HG03565 (cell line): Measurements from ENCODE around the gene AARSD1.
"Not testable (repeated sequence)": the region's sequence is repeated elsewhere in the genome, so short reads cannot be mapped to it uniquely, and the experiment has no call there.

Source experiments
- ATAC-seq: cut with Tn5 transposase; IDR thresholded peaks from one replicate; pipeline ENCODE4 v1.9.1; 2021; ENCODE audit warnings: mild to moderate bottlenecking, moderate library complexity; ENCODE audit not compliant: unreplicated experiment

The AARSD1 gene

DNA sequence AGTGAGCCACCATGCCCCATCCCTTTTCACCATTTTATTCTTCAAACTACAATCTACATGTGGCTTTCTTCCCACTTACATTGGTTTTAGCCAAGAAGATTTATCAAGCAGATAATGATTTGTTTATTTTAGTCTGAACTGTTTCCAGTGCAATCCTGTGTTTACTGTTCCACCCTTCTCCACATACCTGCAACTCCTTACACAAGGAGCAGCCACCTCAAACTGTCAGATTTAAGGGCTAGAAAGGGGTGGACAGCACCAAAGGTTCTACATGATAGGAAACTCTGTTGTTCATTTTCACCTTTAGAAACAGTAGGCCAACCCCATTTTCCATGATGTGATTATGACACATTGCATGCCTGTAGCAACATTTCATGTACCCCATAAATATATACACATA, 18.0 kb upstream of the AARSD1 start:
- ATAC-seq: no peak

DNA sequence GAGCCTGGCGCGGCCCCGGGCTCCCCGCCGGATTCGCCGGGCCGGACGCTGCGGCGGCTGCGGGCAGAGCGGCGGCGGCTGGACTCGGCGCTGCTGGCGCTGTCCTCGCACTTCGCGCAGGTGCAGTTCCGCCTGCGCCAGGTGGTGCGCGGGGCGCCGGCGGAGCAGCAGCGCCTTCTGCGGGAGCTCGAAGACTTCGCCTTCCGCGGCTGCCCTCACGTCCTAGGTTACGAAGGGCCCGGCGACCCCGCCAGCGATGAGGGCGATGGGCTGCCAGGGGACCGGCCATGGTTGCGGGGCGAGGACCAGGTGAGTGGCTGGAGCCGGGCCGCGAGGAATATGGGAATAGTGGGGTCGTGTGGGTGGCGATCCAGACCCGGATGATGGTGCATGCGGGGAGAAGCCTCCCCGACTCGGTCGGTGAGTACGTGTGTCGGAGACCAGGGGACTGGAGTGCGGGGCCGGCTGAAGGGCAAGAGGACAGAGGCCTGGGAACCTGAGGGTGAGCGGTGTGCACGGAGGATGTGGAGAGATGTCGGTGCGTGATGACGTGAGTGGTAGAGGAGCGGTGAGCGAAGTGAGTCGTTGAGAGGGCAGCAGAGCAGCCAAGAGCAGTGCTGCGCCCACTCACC, 16.6 kb upstream of the AARSD1 start:
- peak; percentile 29 for ATAC-seq

DNA sequence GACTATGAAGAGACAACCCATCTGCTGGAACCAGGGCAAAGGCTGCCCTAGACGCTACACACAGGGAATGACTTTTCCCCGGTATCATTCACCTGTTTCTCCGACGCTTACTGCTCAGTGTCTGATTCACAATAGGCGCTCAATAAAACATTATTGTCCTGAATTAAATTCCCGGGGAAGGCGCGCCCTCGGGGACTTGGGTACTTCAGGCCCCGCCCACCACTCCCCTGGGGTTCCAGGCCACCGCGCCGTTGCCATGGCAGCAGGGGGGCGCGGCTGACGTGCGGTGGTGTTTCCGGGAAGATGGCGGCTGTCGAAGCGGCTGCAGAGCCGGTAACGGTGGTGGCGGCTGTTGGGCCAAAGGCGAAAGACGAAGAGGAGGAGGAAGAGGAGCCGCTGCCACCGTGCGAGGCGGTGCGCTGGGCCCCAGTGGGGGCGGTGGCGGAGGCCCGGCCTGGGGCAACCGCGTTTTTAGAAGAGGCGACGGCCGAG, 16.1 kb upstream of the AARSD1 start, which contains the start of gene RUNDC1:
Gene RUNDC1 (plus strand): TSS at position 292 of the 492 bp plus-strand sequence. CDS start 12 bp downstream, at position 304.
- ATAC-seq: peak; percentile 42

DNA sequence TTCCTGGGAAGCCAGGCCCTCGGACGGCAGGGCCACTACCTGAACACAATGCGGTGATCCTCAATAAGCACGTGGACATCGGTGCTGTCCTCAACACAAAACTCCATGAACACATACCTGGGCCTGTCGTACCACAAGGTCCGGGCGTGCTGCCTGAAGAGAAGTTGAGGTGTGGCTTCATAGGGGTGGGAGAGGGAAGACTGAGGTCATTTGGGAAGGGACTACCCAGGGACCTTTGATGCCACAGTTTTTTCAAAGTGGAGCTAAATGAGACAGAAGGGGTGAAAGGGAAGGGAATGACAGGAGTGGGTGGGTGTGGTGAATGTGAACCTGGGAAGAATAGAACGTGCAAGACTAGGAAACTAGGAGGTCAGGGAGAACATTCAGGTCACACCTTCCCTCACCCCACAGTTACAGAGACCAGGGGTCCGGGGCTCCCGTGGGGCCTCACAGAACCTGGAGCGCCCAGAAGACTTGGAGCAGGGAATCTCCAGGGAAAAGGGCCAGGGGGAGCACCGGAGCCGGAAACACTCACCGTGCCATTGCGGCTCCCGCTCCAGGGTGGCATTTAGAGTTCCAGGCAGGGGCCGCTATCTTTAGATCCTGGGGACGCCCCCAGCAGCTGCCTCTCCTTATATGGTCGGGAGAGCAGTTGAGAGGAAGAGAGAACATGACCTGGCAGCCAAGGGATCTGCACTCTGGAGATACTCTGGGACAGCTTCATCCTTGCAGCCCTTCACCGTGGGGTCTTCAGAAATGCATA, 15.4 kb upstream of the AARSD1 start, which contains the start of gene PTGES3L:
Gene PTGES3L (minus strand): TSS at position 570 of the 763 bp plus-strand sequence. CDS start 27 bp downstream, at position 543.
- peak; percentile 27 for ATAC-seq

DNA sequence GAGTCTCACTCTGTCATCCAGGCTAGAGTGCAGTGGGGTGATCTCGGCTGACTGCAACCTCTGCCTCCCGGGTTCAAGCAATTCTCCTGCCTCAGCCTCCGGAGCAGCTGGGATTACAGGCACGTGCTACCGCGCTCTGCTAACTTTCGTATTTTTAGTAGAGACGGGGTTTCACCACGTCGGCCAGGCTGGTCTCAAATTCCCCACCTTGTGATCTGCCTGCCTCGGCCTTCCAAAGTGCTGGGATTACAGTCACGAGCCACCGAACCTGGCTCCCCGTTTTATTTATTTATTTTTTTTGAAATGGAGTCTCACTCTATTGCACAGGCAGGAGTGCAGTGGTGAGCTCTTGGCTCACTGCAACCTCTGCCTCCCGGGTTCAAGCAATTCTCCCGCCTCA, 11.4 kb upstream of the AARSD1 start:
- ATAC-seq: not testable (repeated sequence)

DNA sequence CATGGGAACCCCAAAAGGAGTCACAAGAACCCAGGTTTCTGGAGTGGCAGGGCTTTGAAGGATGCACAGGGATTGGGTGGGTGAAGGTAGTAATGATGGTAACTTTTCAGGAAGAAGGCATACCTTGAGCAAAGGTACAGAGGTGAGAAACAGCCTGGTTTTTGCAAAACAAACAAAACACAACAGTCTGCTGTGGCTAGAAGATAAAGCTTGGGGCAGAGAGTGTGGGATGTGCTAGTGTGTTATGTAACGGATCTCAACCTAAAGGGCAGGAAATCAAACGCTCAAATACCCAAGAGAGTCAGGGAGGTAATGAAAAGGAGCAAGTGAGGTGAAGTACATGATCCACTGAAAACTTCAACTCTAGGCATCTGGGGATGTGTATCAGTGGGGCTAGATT, 11.0 kb upstream of the AARSD1 start:
- ATAC-seq: no peak

DNA sequence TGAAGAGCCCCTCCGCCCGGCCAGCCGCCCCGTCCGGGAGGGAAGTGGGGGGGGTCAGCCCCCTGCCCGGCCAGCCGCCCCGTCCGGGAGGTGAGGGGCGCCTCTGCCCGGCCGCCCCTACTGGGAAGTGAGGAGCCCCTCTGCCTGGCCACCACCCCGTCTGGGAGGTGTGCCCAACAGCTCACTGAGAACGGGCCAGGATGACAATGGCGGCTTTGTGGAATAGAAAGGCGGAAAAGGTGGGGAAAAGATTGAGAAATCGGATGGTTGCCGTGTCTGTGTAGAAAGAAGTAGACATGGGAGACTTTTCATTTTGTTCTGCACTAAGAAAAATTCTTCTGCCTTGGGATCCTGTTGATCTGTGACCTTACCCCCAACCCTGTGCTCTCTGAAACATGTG, 9.1 kb upstream of the AARSD1 start:
- ATAC-seq: not testable (repeated sequence)

DNA sequence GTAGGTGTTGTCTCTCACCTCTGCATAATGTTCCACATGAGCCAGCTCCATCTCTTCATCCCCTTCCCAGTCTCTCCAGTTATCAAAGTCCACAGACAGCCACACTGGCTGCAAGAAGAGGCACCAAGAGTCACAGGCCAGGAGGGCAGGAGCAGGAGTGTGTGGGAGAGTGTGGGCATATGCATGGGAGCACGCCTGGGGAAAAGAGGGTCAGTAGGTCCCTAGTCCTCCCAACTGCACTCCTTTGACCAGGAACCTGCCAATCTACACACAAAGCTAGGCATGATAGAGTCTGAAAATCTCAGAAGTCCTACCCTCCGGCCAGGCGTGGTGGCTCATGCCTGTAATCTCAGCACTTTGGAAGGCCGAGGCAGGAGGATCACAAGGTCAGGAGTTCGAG, 7.3 kb upstream of the AARSD1 start:
- no peak for ATAC-seq

DNA sequence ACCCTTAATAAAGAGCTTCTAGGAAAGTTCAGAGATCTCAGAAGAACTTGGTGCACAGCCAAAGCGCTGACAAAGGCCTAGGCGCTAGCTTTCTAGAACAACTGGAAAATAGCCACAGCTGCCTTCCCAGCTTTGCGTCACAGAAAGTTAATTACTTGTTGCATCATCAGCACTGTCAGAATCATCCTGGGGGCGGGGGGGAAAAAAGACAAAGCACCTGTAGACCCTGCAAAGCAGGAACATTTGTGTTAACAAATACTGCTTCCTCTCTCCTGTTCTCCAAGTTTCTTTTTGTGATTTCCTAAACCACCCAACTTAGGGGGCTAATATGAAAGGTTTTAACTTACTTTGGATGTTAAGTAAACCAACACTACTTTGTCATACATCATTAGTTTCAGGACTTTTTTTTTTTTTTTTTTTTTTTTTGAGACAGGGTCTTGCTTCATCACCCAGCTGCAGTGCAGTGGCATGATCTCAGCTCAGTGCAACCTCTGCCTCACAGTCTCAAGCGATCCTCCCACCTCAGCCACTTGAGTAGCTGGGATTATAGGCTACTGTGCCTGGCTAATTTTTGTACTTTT, 4.8 kb upstream of the AARSD1 start:
- ATAC-seq: no peak

DNA sequence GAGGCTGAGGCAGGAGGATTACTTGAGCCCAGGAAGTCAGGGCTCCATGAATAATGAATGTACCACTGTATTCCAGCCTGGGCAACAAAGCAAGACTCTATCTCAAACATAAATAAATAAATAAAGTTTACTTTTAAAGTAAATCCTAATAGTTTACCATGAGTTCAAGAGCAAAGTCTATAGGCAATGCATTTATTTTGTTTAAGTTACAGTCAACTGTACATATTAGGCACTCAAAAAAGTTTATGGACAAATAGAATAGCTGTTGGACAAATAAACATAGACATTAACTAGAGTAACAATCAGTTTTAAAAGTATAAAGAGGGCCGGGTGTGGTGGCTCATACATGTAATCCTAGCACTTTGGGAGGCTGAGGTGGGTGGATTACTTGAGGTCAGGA, 3.7 kb upstream of the AARSD1 start:
- no peak for ATAC-seq

DNA sequence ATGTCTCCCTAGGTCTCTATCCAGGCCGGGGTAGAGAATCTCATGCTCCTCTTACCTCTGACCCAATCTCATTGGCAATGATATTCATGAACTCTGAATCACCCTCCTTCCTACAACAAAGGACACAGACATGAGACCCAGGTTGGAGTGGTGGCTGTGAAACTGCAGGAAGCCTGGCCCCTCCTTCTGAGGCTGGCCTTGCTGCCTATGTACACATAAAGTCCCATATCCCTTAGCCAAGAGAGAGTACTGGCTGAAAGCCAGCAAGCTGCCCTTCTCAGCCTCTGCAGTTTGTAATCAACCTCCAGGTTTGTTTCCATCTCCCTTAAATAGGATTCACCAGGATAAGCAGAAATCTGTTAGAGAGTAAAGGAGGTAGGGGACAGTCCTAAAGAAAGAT, 10.6 kb downstream of the AARSD1 start:
- no peak for ATAC-seq

DNA sequence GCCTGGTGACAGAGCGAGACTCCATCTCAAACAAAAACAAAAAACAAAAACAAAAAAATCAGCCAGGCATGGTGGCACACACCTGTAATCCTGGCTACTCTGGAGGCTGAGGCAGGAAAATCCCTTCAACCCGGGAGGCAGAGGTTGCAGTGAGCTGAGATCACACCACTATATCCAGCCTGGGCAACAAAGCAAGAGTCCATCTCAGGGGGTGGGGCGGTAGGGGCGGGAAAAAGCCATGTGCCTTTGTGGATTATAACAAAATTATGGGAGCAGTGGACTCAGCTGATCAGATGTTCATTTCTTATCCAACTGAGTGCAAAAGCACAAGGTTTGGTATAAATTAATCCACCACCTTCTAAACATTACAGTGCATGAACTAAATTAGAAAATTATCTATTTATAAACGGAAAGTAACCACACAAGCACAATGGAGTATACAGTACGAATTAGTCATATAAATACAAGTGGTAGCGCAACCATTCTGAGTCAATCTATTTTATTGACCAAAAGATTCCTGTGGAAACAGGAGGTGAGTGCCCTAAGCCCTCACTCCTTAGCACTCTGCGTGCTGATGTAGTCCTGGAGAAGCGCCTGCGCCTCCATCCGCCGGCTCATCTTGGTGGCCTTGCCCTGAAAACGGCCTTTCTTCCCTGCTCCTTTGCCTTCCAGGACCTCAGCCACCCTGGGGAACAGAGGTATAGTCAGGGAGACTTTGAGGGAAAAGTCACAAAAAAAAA, 14.0 kb downstream of the AARSD1 start:
- no peak for ATAC-seq

DNA sequence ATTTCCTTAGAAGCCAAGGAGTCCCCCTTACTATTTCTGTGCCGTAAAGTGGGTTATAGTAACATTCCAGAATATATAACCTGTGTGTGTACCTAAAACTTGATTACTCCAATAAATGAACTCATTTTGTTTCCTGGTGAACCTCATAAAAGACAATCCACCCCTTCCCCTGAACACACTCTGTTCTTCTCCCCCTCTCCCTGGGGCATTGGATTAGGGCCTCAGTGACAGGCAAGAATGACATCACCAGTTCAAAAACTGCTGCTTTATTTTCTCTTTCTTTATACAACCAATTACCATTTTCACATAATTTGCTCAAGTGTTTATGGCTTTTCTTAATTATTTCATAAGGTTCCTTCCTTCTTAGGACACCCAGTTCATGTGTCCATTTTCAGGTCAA, 17.4 kb downstream of the AARSD1 start:
- no peak for ATAC-seq

DNA sequence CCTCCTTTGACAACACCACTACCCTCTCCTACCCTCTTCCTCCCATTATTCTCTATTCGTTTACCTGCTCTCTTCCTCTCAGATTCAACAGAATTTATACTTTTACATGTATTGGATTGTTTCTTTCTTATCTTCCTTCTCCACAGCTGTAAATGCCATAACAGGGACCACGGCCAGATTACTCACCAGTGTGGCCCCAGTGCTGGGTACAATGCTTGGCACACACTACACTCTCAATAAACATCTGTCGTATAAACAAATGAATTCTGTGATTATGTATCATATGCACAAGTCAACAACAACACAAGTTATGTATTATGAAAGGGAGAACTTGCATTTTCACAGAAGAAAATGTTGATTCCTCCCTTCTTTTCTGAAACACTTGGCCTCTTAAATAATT, 20.0 kb downstream of the AARSD1 start:
- no peak for ATAC-seq

DNA sequence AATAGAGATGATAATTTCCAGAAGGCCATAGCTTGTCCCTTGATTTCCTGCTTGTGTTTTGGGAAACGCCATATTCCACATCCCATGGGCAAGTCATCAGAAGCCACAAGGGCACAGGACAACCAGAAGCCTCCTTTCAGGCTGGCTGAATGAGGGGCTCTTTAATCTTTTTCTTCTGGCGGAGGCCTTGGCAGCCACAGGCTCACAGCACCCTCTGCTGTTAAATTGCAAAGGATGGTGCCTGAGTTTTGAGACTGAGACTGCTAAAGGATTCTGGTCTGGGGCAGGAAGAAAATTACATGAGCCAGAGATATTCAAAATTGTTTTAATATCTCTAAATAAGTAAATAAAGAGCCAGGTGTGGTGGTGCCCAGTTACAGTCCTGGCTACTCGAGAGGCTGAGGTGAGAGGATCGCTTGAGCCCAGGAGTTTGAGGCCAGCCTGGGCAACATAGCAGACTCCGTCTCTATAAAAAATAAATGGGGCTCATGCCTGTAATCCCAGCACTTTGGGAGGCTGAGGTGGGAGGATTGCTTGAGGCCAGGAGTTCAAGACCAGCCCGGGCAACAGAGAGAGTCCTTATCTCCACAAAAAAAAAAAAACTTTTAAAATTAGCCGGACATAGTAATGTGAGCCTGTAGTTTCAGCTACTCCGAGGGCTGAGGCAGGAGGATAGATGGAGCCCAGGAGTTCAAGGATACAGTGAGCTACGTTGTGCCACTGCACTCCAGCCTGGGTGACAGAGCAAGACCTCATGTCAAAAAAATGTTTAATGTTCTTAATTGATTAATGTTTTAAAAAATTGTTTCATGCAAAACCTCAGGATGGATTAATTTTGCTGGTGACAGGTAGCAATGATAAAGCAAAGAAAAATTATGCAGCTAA, 26.3 kb downstream of the AARSD1 start:
- no peak for ATAC-seq

DNA sequence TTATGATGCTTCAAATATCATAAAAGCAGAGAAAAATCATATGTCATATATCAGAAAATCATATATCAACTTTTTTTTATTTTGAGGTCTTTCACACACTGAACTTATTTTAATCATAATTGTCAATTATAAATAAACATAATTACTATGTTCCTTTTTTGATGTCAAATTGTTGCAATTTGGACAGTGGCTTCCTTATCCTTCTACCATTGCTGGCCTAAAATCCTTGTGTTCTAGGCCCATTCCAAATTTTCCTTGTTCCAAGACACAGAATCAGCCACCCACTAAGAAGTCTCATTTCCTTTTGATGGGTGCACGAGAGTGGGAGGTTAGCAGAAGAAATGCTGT, 34.8 kb downstream of the AARSD1 start:
- no peak for ATAC-seq

DNA sequence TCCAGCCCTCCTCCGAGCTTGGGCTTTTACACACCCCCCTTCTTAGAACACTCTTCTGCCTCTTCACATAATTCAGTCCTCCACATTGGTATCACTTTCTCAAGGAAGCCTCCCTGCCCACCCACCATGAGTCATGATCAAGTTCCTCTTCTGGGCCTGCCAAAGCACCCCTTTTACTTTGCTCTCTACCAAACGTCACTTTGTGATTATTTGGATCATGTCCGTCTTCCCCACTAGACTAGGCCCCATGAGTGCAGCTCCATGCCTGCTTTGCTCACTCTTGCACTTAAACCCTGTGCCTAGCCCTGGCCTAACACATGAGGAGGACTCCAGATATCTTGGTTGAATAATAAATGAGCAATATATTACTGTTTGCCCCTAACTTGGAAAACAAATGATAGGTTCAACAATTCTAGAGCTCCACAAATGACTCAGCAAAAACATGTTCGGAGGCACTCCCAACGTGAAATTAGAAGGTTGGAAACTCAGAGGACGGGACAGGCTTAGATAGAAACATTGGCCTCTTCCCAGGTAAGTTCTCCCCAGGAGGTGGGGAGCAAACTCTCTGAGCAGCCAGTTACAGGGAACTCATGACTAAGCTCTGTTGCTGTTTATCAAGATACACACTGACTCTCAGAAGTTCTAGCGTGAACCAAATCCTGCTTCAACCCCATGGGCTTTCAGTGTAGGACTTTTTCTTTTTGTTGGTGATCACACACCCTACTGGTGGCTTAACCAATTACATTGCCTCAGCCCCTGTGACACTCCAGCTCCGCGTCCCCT, 35.3 kb downstream of the AARSD1 start:
- no peak for ATAC-seq

DNA sequence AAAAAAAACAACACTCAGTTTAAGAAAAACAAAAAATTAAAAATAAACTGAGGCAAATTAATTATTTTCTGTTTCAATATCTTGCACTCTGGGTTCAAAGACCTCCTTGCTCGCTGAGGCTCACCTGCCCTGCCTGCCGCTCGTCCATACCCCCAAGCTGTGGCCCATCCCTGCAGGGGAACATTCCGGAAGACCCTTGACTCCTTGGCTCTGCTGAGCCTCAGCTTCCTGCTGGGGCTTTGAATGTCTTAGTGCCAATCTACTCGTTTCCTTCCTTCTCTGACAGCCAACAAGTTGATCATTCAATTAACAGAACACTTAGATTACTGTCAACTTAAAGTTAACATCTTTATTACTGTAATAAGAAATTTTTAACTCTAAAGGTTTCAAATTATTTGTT, 39.4 kb downstream of the AARSD1 start:
- no peak for ATAC-seq

DNA sequence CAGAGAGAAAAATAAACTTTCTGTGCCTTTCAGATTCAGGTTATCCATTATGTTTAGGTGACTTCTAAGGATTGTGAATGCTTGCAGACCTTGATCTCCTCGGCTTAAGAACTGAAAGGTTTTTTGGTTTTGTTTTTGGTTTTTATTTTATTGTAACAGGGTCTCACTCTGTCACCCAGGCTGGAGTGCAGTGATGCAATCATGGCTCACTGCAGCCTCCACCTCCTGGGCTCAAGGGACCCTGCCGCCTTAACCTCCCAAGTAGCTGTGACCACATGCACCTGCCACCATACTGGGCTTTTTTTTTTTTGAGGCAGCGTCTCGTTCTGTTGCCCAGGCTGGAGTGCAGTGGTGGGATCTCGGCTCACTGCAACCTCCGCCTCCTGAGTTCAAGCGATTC, 40.8 kb downstream of the AARSD1 start:
- ATAC-seq: not testable (repeated sequence)

DNA sequence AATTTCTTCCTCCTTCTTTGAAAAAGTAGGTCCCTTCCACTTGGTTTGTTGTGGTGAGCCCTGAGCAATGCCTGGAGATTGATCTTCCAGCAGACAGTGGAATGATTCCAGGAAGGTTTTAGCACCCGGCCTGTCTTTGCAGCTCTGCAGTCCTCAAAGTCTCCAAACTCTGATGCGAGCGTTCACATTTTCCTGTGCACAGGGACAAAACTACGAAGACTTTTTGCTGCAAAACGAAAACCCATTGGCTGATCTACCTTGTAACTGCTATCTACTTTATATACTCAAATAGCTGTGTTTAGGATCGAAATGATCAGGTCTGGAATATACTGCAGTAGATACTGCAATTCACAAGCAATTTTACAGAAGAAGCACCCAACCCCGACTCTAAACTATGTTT, 42.0 kb downstream of the AARSD1 start:
- no peak for ATAC-seq
